ENCODE data around the gene LCT. TPM values are rescaled to one million over a fixed set of nuclear protein-coding genes. Genes with fewer than 3 reads are reported as not detected.

Gene LCT
- total RNA-seq, 6 experiments from 2014 or later = not detected

- DNase-seq = no peak
- no peak for TF ChIP-seq CTCF (IDR thresholded peaks at IDR 0.05)
- H3K4me3 Mint-ChIP-seq = no peak overlapping the region
- peaks cover 35% of the 10 kb centered on the region for H3K4me1 Mint-ChIP-seq (ENCODE audit: low read depth)
- H3K9me3 Mint-ChIP-seq = peaks cover 12% of the 10 kb centered on the region
- peak overlapping the region; percentile 36; the same call in 1 of the 2 replicates for H3K27ac Mint-ChIP-seq
- H3K27me3 Mint-ChIP-seq (ENCODE audit: insufficient read depth) = peaks cover 2% of the 10 kb centered on the region
- H3K36me3 Mint-ChIP-seq (ENCODE audit: low read depth) = peaks cover 61% of the 10 kb centered on the region
These were observed 54.8 kb downstream of the LCT start for GRCh38 chr2:135782231-135782630.

DNA sequence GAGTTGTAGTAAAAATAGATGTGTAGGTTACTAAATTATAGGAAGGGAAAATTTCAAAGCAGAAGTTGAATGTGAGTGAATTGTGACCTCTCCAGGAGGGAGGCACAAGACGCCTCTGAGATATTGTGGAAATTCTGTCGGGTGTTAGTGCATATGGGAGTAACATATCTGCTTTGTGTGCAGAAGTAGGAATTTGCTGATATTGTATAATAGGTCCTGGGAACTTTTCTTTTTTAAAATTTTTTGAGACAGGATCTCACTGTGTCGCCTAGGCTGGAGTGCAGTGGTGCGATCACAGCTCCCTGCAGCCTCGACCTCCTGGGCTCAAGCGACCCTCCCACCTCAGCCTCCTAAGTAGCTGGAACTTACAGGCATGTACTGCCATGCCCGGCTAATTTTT lies 60.6 kb downstream of the LCT start:
- H3K9me3 Mint-ChIP-seq = no peaks in the 10 kb centered on the region
- no peak overlapping the region for H3K4me3 Mint-ChIP-seq
- DNase-seq = no peak
- peaks cover 12% of the 10 kb centered on the region for H3K4me1 Mint-ChIP-seq (ENCODE audit: low read depth)
- no peak overlapping the region for H3K27ac Mint-ChIP-seq
- peaks cover 46% of the 10 kb centered on the region for H3K36me3 Mint-ChIP-seq (ENCODE audit: low read depth)
- TF ChIP-seq CTCF (IDR thresholded peaks at IDR 0.05) = no peak
- H3K27me3 Mint-ChIP-seq (ENCODE audit: insufficient read depth) = peaks cover 2% of the 10 kb centered on the region; the same call in 1 of the 2 replicates

GRCh38 chr2:135775420-135775819 lies 61.6 kb downstream of the LCT start:
- H3K36me3 Mint-ChIP-seq (ENCODE audit: low read depth) = peaks cover 51% of the 10 kb centered on the region
- no peak overlapping the region for H3K27ac Mint-ChIP-seq
- TF ChIP-seq CTCF (IDR thresholded peaks at IDR 0.05) = no peak
- H3K4me1 Mint-ChIP-seq (ENCODE audit: low read depth) = peaks cover 15% of the 10 kb centered on the region
- no peak overlapping the region for H3K4me3 Mint-ChIP-seq
- no peaks in the 10 kb centered on the region for H3K9me3 Mint-ChIP-seq
- no peak for DNase-seq
- H3K27me3 Mint-ChIP-seq (ENCODE audit: insufficient read depth) = peaks cover 2% of the 10 kb centered on the region; the same call in 1 of the 2 replicates

GRCh38 chr2:135773917-135774316 lies 63.1 kb downstream of the LCT start:
- Mint-ChIP-seq H3K36me3 (ENCODE audit: low read depth) (peaks cover 57% of the 10 kb centered on the region), H3K27ac (peak overlapping the region; percentile 69), H3K9me3 (no peaks in the 10 kb centered on the region), H3K27me3 (ENCODE audit: insufficient read depth) (peaks cover 2% of the 10 kb centered on the region; the same call in 1 of the 2 replicates), H3K4me3 (no peak overlapping the region), H3K4me1 (ENCODE audit: low read depth) (peaks cover 19% of the 10 kb centered on the region)
- no peak for TF ChIP-seq CTCF (IDR thresholded peaks at IDR 0.05)
- peak; percentile 24 for DNase-seq

DNA sequence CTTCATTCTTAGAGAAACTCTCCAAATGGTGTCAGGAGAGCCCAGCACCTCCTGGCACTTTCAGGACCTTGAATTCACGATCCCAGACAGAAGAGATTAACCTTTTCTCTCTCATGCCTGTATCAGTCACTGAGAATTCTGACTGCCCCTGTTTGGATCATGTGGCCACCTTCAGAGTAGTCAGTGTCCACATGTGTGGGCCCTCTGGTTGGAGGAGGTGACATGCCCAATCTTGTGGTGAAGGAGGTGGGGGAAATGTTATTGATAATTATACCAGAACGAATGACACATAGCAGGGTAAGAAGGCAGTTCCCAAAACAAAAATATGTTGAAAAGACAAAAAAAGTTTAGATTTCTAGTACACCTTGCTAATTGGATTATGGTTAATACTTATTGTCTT lies 63.7 kb downstream of the LCT start:
- no peak overlapping the region for H3K4me3 Mint-ChIP-seq
- peaks cover 2% of the 10 kb centered on the region; the same call in 1 of the 2 replicates for H3K27me3 Mint-ChIP-seq (ENCODE audit: insufficient read depth)
- no peaks in the 10 kb centered on the region for H3K9me3 Mint-ChIP-seq
- H3K36me3 Mint-ChIP-seq (ENCODE audit: low read depth) = peaks cover 58% of the 10 kb centered on the region
- peak overlapping the region; percentile 56; the same call in 1 of the 2 replicates for H3K27ac Mint-ChIP-seq
- TF ChIP-seq CTCF (IDR thresholded peaks at IDR 0.05) = no peak
- no peak for DNase-seq
- peaks cover 19% of the 10 kb centered on the region for H3K4me1 Mint-ChIP-seq (ENCODE audit: low read depth)

DNA sequence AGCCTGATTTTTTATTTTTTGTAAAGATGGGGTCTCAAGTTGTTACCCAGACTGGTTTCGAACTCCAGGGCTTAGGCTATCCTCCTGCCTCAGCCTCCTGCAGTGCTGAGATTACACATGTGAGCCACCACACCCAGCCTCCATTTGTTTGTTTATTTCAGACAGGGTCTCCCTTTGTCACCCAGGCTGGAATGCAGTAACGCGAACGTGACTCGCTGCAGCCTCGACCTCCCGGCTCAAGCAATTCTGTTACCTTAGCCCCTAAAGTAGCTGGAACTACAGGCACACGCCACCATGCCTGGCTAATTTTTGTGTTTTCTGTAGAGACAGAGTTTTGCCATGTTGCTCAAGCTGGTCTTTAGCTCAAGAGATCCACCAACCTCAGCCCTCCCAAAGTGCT lies 68.1 kb downstream of the LCT start:
- Mint-ChIP-seq H3K9me3 (no peaks in the 10 kb centered on the region), H3K27me3 (ENCODE audit: insufficient read depth) (no peaks in the 10 kb centered on the region), H3K4me1 (ENCODE audit: low read depth) (peaks cover 16% of the 10 kb centered on the region), H3K36me3 (ENCODE audit: low read depth) (peaks cover 52% of the 10 kb centered on the region), H3K4me3 (no peak overlapping the region), H3K27ac (no peak overlapping the region)
- TF ChIP-seq CTCF (IDR thresholded peaks at IDR 0.05) = no peak
- no peak for DNase-seq

All from HFFc6 (cell line).